GM18519 (cell line): ENCODE data around the gene IFITM2.
"Not testable (repeated sequence)": the region's sequence is repeated elsewhere in the genome, so short reads cannot be mapped to it uniquely, and the experiment has no call there.

Experiments used
- ATAC-seq: cut with Tn5 transposase; IDR thresholded peaks from one replicate; pipeline ENCODE4 v1.9.1; 2021; ENCODE audit warnings: mild to moderate bottlenecking, moderate library complexity; ENCODE audit not compliant: unreplicated experiment, low FRiP score

IFITM2 gene

DNA sequence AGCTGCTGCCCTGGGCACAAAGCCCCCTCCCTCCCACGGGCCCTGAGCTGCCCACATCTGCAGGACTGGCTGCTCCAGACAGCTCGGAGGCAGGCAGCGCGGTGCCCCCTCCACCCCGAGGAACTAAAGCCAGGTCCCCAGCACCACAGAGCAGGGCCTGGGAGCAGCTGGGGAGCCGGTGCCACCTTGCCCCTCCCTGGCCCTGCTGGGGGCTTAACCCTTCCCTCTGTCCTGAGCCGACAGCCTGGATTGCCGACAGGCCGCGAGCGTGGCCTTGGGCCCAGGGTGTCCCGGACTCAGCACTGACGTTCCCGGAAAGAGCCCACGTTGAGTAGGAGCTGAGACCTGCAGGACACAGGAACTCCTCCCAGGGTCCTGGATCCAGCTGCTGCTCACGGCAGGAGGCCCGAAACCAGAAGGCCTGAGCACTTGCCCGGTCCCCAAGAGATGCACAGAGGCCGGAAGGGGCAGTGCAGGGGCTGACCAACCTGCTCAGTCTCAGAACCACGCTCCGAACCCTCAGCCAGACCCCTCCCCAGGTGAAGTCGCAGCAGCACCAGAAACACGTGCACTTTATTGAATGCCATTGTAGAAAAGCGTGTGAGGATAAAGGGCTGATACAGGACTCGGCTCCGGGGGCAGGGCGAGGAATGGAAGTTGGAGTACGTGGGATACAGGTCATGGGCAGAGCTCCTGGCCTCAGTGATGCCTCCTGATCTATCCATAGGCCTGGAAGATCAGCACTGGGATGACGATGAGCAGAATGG, 11.7 kb downstream of the IFITM2 start:
- not testable (repeated sequence) for ATAC-seq

DNA sequence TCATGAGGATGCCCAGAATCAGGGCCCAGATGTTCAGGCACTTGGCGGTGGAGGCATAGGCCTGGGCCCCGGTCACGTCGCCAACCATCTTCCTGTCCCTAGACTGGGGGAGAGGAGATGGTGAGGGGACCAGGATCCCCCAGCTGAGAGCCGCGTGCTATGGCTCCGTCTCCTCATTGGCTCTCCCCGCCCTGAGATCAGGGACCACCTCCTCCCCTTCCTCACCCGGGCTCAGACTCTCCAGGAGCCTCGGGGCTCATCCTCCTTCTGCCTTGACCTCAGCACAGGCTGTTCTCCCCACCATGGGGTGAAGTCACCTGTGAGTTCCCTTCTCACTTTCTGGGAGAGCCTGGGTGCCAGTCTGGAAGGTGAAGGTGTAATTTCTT, 12.3 kb downstream of the IFITM2 start:
- ATAC-seq = not testable (repeated sequence)

DNA sequence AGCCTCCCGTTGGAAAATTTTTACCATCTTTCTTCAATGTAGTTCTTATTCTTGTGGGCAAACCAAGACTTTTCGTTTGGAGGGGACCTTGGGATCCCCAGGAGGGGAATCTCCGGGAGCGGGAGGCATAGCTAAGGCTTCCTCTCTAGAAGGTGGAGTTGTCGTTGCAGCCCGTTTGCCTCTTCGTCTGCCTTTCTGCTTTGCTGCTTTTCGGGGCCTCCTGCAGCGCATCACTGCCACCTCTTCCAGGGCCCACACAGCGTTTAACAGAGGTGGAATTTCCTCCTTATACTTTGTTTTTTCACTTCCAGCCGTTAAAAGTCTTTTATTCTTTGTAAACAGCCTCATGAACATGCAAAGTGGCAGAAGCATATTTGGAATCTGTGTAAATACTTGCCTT, 16.5 kb downstream of the IFITM2 start:
- ATAC-seq = no peak

- not testable (repeated sequence) for ATAC-seq
Measured at GRCh38 chr11:324593-325517, 17.2 kb downstream of the IFITM2 start.

GRCh38 chr11:325796-326591, 18.4 kb downstream of the IFITM2 start:
- ATAC-seq = no peak

DNA sequence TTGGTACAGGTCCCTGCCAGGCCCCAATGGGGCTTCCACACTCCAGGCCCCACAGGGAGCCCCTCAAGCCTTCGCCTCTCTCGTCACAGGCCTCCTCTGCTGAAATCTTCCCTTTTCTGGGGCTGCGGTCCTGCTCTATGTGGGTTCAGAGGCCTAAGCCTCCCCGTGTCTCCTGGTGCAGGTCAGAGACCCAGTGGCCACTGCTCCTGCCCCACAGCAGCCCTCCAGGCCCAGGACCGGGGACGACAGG, 18.9 kb downstream of the IFITM2 start:
- no peak for ATAC-seq

GRCh38 chr11:326842-327580, 19.4 kb downstream of the IFITM2 start:
- peak; percentile 40 for ATAC-seq

GRCh38 chr11:327581-327923, 19.9 kb downstream of the IFITM2 start:
- no peak for ATAC-seq

GRCh38 chr11:328012-328411, 20.4 kb downstream of the IFITM2 start:
- ATAC-seq = no peak

- ATAC-seq = not testable (repeated sequence)
Measured at GRCh38 chr11:328516-329100, 21.0 kb downstream of the IFITM2 start.

- no peak for ATAC-seq
Measured at GRCh38 chr11:329886-330253, 22.3 kb downstream of the IFITM2 start.

DNA sequence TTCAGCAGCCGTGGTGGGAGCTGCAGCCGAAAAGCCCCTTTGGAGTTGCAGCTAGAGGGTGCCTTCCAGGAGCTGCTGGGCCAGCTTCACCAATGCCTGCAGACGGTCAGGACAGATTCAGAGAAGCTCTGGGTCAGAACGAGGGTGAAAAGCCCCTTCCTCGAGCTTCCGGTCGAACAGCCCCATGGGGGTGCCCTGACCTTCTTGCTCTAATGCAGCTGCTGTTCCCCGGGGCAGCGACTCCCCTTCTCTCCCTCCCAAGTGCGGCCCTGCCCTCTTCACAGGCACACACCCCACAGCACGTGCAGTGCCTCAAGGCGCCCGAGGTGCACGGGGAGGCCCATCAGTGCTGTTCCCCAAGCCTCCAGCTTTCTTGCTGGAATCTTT, 22.7 kb downstream of the IFITM2 start:
- ATAC-seq = no peak

GRCh38 chr11:330694-331357, 23.2 kb downstream of the IFITM2 start:
- ATAC-seq = no peak

- no peak for ATAC-seq
Measured at GRCh38 chr11:331358-332060, 23.9 kb downstream of the IFITM2 start.

DNA sequence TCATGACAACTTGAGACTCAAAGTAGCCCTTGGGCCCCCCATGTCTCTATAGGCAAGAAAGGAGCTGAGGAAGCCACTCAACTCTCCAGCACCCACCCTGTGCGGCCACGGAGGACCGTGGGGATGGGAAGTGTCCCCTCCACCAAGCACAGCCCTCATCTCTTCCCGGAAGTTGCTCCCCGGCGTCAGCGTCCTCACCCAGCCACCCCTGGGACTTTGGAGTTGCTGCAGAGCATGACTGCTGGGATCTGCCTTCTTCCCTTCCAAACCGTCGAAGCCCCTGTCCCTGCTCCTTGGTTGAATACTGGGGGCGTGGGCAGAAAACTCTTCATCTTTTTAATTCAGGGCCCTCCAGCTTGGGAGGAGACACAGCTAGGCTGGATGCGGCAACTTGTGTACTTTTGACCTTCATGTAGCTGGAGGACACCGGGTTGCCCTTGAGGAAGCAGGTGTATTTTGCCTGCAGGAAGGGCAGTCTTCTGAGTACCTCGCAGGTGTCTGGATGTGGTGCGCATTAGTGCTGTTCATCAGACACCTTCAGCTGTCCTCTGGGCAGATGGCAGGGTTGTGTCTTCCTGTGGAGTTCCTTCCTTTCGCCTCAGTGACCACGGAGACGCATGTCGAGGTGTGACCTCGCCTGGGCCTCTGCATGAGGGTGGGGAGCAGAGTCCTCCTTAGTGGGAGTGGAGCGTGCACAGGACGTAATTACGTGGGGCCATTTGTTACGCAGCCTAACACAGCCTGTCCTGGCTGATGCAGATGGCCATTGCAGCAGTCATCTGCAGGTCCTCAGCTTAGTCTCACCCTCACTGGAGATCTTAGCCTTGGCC, 25.2 kb downstream of the IFITM2 start:
- ATAC-seq = no peak

DNA sequence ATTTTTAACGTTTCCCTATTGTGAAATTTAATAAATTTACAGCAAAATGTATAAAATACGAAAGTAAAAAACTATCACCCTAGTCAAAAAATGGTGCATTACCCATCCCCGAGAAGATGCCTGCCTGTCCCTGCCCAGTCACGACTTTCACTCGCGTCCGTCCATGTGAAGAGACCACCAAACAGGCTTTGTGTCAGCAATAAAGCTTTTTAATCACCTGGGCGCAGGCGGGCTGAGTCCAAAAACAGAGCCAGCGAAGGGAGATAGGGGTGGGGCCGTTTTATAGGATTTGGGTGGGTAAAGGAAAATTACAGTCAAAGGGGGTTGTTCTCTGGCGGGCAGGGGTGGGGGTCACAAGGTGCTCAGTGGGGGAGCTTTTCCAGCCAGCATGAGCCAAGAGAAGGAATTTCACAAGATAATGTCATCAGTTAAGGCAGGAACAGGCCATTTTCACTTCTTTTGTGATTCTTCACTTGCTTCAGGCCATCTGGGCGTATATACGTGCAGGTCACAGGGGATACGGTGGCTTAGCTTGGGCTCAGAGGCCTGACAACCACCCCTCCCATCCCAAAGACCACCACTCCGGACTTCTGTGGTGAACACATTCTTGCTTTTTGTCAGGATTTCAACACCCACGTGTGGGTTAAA, 26.1 kb downstream of the IFITM2 start:
- not testable (repeated sequence) for ATAC-seq

DNA sequence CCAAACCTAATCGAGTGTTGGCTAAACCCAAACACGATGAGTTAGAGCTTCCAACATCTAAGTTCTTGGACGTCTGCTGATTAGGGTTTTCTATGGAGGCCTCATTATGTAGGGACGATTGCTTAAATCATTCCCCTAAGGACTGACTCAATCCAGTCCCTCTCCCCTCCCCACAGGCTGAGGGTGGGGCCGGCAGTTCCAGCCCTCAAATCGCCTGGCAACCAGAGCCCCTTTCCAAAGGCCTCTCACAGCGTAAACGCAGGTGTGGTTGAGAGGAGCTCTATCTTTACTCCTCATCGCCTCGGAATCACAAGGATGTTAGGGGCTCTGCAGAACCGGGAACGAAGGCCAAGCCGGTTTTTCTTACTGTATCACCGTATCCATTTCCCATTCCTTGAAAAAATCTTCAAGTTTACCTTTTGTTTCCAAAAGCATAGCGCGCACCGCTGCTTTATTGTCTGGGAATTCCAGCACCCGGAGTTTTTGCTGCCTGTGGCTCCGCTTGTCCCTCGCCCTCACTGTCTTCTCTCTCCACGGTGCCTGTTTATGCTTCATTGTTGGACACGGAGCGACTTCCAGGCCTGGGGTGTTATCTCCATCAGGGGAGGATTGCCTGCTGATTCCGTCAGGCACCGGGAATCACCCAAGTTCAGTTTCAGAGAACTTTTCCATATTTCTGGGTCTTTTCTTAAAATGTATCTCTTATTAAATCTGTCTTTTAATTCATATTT, 26.8 kb downstream of the IFITM2 start:
- no peak for ATAC-seq
